HG03432 (cell line): ENCODE measurements around the gene IGSF9.
A peak's percentile ranks its signal among the peaks of the same experiment; 100 is the strongest.
"Not testable (repeated sequence)": the region's sequence is repeated elsewhere in the genome, so short reads cannot be mapped to it uniquely, and the experiment has no call there.

ENCODE experiments used
- ATAC-seq: cut with Tn5 transposase; IDR thresholded peaks from one replicate; pipeline ENCODE4 v1.9.1; 2021; ENCODE audit warnings: mild to moderate bottlenecking, moderate library complexity; ENCODE audit not compliant: unreplicated experiment

Gene IGSF9

GRCh38 chr1:159904036-159904435, 41.4 kb downstream of the IGSF9 start:
- ATAC-seq = not testable (repeated sequence)

- ATAC-seq = no peak
Measured at GRCh38 chr1:159902541-159902940, 42.9 kb downstream of the IGSF9 start.

GRCh38 chr1:159900755-159901360, 44.6 kb downstream of the IGSF9 start:
- ATAC-seq = no peak

GRCh38 chr1:159900086-159900680, 45.2 kb downstream of the IGSF9 start, which contains the start of gene CFAP45:
Gene CFAP45 (minus strand): TSS chr1:159900165. CDS start chr1:159900098, 67 bp downstream.
- ATAC-seq = peak; percentile 71

- not testable (repeated sequence) for ATAC-seq
Measured at GRCh38 chr1:159899634-159900033, 45.8 kb downstream of the IGSF9 start.

GRCh38 chr1:159898527-159898926, 46.9 kb downstream of the IGSF9 start:
- no peak for ATAC-seq

GRCh38 chr1:159897962-159898361, 47.5 kb downstream of the IGSF9 start:
- ATAC-seq = no peak

GRCh38 chr1:159896546-159896930, 48.9 kb downstream of the IGSF9 start:
- ATAC-seq = no peak

GRCh38 chr1:159895836-159896545, 49.4 kb downstream of the IGSF9 start:
- ATAC-seq = no peak

GRCh38 chr1:159895286-159895685, 50.1 kb downstream of the IGSF9 start:
- ATAC-seq = no peak

- ATAC-seq = no peak
Measured at GRCh38 chr1:159892944-159893343, 52.5 kb downstream of the IGSF9 start.

- ATAC-seq = peak; percentile 80
Measured at GRCh38 chr1:159891275-159892157, 53.9 kb downstream of the IGSF9 start.

- ATAC-seq = no peak
Measured at GRCh38 chr1:159890390-159890789, 55.0 kb downstream of the IGSF9 start.

- peak; percentile 94 for ATAC-seq
Measured at GRCh38 chr1:159889821-159890252, 55.6 kb downstream of the IGSF9 start.

- no peak for ATAC-seq
Measured at GRCh38 chr1:159889202-159889601, 56.2 kb downstream of the IGSF9 start.

GRCh38 chr1:159884296-159884695, 61.1 kb downstream of the IGSF9 start:
- ATAC-seq = no peak

GRCh38 chr1:159883134-159883533, 62.3 kb downstream of the IGSF9 start:
- ATAC-seq = no peak

- no peak for ATAC-seq
Measured at GRCh38 chr1:159882527-159882862, 62.9 kb downstream of the IGSF9 start.

GRCh38 chr1:159881622-159882526, 63.5 kb downstream of the IGSF9 start:
- no peak for ATAC-seq

- no peak for ATAC-seq
Measured at GRCh38 chr1:159880430-159880829, 65.0 kb downstream of the IGSF9 start.
